SK-N-SH (cell line): ENCODE results near the gene KCNB1.

Source experiments
- ELF1 ChIP-seq: IDR thresholded peaks from 2 replicates; pipeline ENCODE4 v1.4.0; 2012
- EP300 ChIP-seq, 2 experiments: IDR thresholded peaks; 2 replicates each; pipeline versions ENCODE4 v1.4.0 to v1.6.1; 2012; ENCODE audit warnings: borderline replicate concordance in 1 of 2, low read depth in 1 of 2, low read length in 1 of 2
- FOXM1 ChIP-seq: IDR thresholded peaks from 2 replicates; pipeline ENCODE4 v1.4.0; 2012; ENCODE audit warnings: low read depth, mild to moderate bottlenecking
- MXI1 ChIP-seq: IDR thresholded peaks from 2 replicates; pipeline ENCODE4 v1.6.1; 2012; ENCODE audit warnings: mild to moderate bottlenecking, low read depth, low read length, improper control_type of control experiment
- POLR2AphosphoS5 ChIP-seq: IDR thresholded peaks from 2 replicates; pipeline ENCODE4 v1.6.1; 2012; ENCODE audit warnings: low read depth, low read length
- RAD21 ChIP-seq: IDR thresholded peaks from 2 replicates; pipeline ENCODE4 v1.6.1; 2012; ENCODE audit warnings: mild to moderate bottlenecking, low read length
- RFX5 ChIP-seq: IDR thresholded peaks from 2 replicates; pipeline ENCODE4 v1.6.1; 2012; ENCODE audit warnings: mild to moderate bottlenecking, improper control_type of control experiment, low read length
- SIN3A ChIP-seq: IDR thresholded peaks from 2 replicates; pipeline ENCODE4 v1.6.1; 2012; ENCODE audit warnings: low read depth, mild to moderate bottlenecking, low read length, moderate library complexity, borderline replicate concordance
- SMC3 ChIP-seq: IDR thresholded peaks from 2 replicates; pipeline ENCODE4 v1.6.1; 2012; ENCODE audit warnings: low read depth, low read length, improper control_type of control experiment
- YY1 ChIP-seq: IDR thresholded peaks from 2 replicates; pipeline ENCODE4 v1.4.0; 2012; ENCODE audit warnings: low read depth, mild to moderate bottlenecking
- TF ChIP-seq, protein P1 (sequence below): fragments of 200-600 bp; sonication (generic); IDR thresholded peaks from 2 replicates; pipeline ENCODE4 v1.6.1; 2017; ENCODE audit warnings: antibody characterized with exemption, mild to moderate bottlenecking, moderate library complexity
- TF ChIP-seq, protein P2 (sequence below): IDR thresholded peaks from 2 replicates; pipeline ENCODE4; 2012

DNA sequence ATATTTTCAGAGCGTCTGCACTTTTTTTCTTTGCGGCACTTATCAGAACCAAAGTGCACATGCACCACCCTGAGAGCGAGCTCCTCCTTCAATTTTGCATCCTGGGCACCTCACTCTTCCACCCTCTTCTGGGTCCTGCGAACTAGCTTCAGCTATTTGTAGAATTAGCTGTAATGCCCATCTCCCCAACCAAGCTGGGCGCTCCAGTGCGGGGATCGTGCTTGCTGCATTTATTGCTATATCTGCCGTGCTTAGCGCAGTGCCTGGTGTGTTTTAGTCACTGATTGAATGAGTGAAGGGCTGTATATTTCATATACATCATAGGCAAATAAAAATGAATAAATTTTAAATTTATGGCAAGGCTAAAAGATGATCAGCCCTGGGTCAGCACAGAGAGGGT, 75.8 kb downstream of the KCNB1 start:
- TF ChIP-seq, protein P1, sequence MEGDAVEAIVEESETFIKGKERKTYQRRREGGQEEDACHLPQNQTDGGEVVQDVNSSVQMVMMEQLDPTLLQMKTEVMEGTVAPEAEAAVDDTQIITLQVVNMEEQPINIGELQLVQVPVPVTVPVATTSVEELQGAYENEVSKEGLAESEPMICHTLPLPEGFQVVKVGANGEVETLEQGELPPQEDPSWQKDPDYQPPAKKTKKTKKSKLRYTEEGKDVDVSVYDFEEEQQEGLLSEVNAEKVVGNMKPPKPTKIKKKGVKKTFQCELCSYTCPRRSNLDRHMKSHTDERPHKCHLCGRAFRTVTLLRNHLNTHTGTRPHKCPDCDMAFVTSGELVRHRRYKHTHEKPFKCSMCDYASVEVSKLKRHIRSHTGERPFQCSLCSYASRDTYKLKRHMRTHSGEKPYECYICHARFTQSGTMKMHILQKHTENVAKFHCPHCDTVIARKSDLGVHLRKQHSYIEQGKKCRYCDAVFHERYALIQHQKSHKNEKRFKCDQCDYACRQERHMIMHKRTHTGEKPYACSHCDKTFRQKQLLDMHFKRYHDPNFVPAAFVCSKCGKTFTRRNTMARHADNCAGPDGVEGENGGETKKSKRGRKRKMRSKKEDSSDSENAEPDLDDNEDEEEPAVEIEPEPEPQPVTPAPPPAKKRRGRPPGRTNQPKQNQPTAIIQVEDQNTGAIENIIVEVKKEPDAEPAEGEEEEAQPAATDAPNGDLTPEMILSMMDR: no peak
- TF ChIP-seq POLR2AphosphoS5 (no peak), RFX5 (no peak), EP300 (IDR thresholded peaks at IDR 0.05; ENCODE audit: borderline replicate concordance in 1 of 2, low read depth in 1 of 2, low read length in 1 of 2) (no peak), RAD21 (no peak), ELF1 (no peak), FOXM1 (no peak), MXI1 (no peak), YY1 (no peak), SIN3A (no peak), SMC3 (no peak)
- TF ChIP-seq, protein P2, sequence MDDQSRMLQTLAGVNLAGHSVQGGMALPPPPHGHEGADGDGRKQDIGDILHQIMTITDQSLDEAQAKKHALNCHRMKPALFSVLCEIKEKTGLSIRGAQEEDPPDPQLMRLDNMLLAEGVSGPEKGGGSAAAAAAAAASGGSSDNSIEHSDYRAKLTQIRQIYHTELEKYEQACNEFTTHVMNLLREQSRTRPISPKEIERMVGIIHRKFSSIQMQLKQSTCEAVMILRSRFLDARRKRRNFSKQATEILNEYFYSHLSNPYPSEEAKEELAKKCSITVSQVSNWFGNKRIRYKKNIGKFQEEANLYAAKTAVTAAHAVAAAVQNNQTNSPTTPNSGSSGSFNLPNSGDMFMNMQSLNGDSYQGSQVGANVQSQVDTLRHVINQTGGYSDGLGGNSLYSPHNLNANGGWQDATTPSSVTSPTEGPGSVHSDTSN: no peak
